MM.1S (cell line): ENCODE data around the gene FOSL1.

Experiments
- DNase-seq: peaks from one replicate; pipeline ENCODE4 v3.0.0-alpha.2; 2015
- H2AFZ ChIP-seq: fragments of 300-600 bp; sonication (generic); 2 replicates; pipeline ENCODE4 v1.6.0; 2016; ENCODE audit warnings: antibody characterized with exemption, low read length
- H3F3A ChIP-seq: fragments of 300-600 bp; sonication (generic); 2 replicates; pipeline ENCODE4 v1.6.1; 2016; ENCODE audit warnings: mild to moderate bottlenecking, antibody characterized with exemption, low read length, moderate library complexity, mixed read lengths; ENCODE audit not compliant: insufficient read depth
- H3K27ac ChIP-seq: fragments of 300-600 bp; sonication (generic); 2 replicates; pipeline ENCODE4 v1.5.1; 2016; ENCODE audit warnings: mild to moderate bottlenecking, low read length
- H3K27me3 ChIP-seq: fragments of 300-600 bp; sonication (generic); replicated peaks from 2 replicates; pipeline ENCODE4 v1.6.0; 2016; ENCODE audit warnings: low read length; ENCODE audit not compliant: insufficient read depth
- H3K36me3 ChIP-seq: fragments of 300-600 bp; sonication (generic); replicated peaks from 2 replicates; pipeline ENCODE4 v1.6.1; 2016; ENCODE audit warnings: mild to moderate bottlenecking, low read length, mixed read lengths; ENCODE audit not compliant: insufficient read depth
- H3K4me1 ChIP-seq: fragments of 300-600 bp; sonication (generic); 2 replicates; pipeline ENCODE4 v1.6.1; 2016; ENCODE audit warnings: low read length, mixed read lengths
- H3K4me2 ChIP-seq: fragments of 300-600 bp; sonication (generic); 2 replicates; pipeline ENCODE4 v1.6.0; 2016; ENCODE audit warnings: low read depth, low read length
- H3K4me3 ChIP-seq: fragments of 300-600 bp; sonication (generic); 2 replicates; pipeline ENCODE4 v1.5.1; 2016; ENCODE audit warnings: low read length, mixed read lengths
- H3K79me2 ChIP-seq: fragments of 300-600 bp; sonication (generic); 2 replicates; pipeline ENCODE4 v1.6.1; 2016; ENCODE audit warnings: mixed run types, low read length, mixed read lengths
- H3K9ac ChIP-seq: fragments of 300-600 bp; sonication (generic); 2 replicates; pipeline ENCODE4 v1.6.1; 2016; ENCODE audit warnings: low read length, mixed read lengths
- H3K9me2 ChIP-seq: fragments of 300-600 bp; sonication (generic); replicated peaks from 2 replicates; pipeline ENCODE4 v1.6.1; 2016; ENCODE audit warnings: mild to moderate bottlenecking, low read length, mixed read lengths; ENCODE audit not compliant: insufficient read depth
- H3K9me3 ChIP-seq: fragments of 300-600 bp; sonication (generic); replicated peaks from 2 replicates; pipeline ENCODE4 v1.6.1; 2016; ENCODE audit warnings: mild to moderate bottlenecking, low read length, mixed read lengths; ENCODE audit not compliant: insufficient read depth
- H4K20me1 ChIP-seq: fragments of 300-600 bp; sonication (generic); 2 replicates; pipeline ENCODE4 v1.6.1; 2016; ENCODE audit warnings: mild to moderate bottlenecking, low read length, moderate library complexity, mixed read lengths; ENCODE audit not compliant: insufficient read depth
- CTCF ChIP-seq: fragments of 300-600 bp; sonication (generic); IDR thresholded peaks from 2 replicates; pipeline ENCODE4 v1.5.1; 2016; ENCODE audit warnings: antibody characterized with exemption, low read length, mixed read lengths
- EZH2 ChIP-seq: fragments of 300-600 bp; sonication (generic); optimal IDR thresholded peaks from 2 replicates; pipeline ENCODE3; 2017; ENCODE audit warnings: low read depth, mild to moderate bottlenecking, antibody characterized with exemption, low read length, mixed read lengths
- EZH2phosphoT487 ChIP-seq: fragments of 300-600 bp; sonication (generic); IDR thresholded peaks from 2 replicates; pipeline ENCODE4 v1.6.1; 2018; ENCODE audit warnings: antibody characterized with exemption, low read length

Gene FOSL1

GRCh38 chr11:65916391-65916790 lies 16.2 kb upstream of the FOSL1 start:
- Histone ChIP-seq H3F3A (peaks cover 4% of the 10 kb centered on the region; the same call in 1 of the 2 replicates), H3K4me2 (no peak overlapping the region), H3K36me3 (no peaks in the 10 kb centered on the region), H3K27ac (no peak overlapping the region), H3K9me2 (no peaks in the 10 kb centered on the region), H3K27me3 (no peaks in the 10 kb centered on the region), H3K4me1 (peaks cover 14% of the 10 kb centered on the region; the same call in 1 of the 2 replicates), H4K20me1 (no peaks in the 10 kb centered on the region), H3K4me3 (no peak overlapping the region), H2AFZ (no peak overlapping the region), H3K9ac (no peak overlapping the region), H3K79me2 (peaks cover 36% of the 10 kb centered on the region), H3K9me3 (no peaks in the 10 kb centered on the region)
- TF ChIP-seq CTCF (no peak), EZH2phosphoT487 (no peak), EZH2 (no peak)
- no peak for DNase-seq

DNA sequence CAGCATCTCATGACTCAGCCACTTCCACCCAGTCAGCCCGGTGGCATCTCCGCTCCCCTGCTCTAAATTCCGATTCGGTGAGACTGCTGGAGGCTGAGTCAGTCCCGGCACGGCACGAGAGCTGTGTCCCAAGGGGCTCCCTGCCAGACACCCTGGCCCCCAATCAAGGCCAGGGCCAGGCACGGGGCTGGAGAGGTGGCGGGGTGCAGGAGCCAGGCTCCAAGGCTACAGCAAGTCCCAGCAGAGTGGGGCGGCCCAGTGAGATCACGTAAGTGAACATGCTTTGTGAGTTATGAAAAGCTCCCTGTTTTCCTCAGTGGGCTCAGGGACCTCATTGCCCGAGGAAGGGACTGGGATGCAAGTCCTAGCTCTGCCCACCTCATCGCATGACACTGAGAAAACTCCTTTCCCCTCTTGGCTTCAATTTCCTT lies 15.6 kb upstream of the FOSL1 start:
- Histone ChIP-seq H3K36me3 (no peaks in the 10 kb centered on the region), H3K9ac (no peak overlapping the region), H3K9me2 (no peaks in the 10 kb centered on the region), H3F3A (peaks cover 4% of the 10 kb centered on the region; the same call in 1 of the 2 replicates), H3K4me2 (no peak overlapping the region), H3K4me1 (peaks cover 14% of the 10 kb centered on the region; the same call in 1 of the 2 replicates), H4K20me1 (no peaks in the 10 kb centered on the region), H2AFZ (no peak overlapping the region), H3K4me3 (no peak overlapping the region), H3K9me3 (no peaks in the 10 kb centered on the region), H3K27ac (no peak overlapping the region), H3K27me3 (no peaks in the 10 kb centered on the region), H3K79me2 (peaks cover 36% of the 10 kb centered on the region)
- DNase-seq, result no peak
- TF ChIP-seq EZH2 (no peak), CTCF (no peak), EZH2phosphoT487 (no peak)

- no peaks in the 10 kb centered on the region for H3K27me3 ChIP-seq
- no peaks in the 10 kb centered on the region for H3K9me2 ChIP-seq
- H3K36me3 ChIP-seq, result no peaks in the 10 kb centered on the region
- H4K20me1 ChIP-seq, result no peaks in the 10 kb centered on the region
- no peaks in the 10 kb centered on the region for H3K9me3 ChIP-seq
- H3K9ac ChIP-seq, result no peak overlapping the region
- peaks cover 14% of the 10 kb centered on the region; the same call in 1 of the 2 replicates for H3K4me1 ChIP-seq
- H3K27ac ChIP-seq, result no peak overlapping the region
- H3K4me3 ChIP-seq, result no peak overlapping the region
- no peak for TF ChIP-seq EZH2
- TF ChIP-seq EZH2phosphoT487, result no peak
- TF ChIP-seq CTCF, result no peak
- no peak overlapping the region for H2AFZ ChIP-seq
- H3K79me2 ChIP-seq, result peaks cover 30% of the 10 kb centered on the region
- no peak overlapping the region for H3K4me2 ChIP-seq
- peaks cover 4% of the 10 kb centered on the region; the same call in 1 of the 2 replicates for H3F3A ChIP-seq
- no peak for DNase-seq
Observed at GRCh38 chr11:65915101-65915820, 15.1 kb upstream of the FOSL1 start.
